H1 (cell line): Measurements from ENCODE around the gene CDYL2. TPM values are rescaled to one million over a fixed set of nuclear protein-coding genes. Genes with fewer than 3 reads are reported as not detected.

Experiments
- KDM4A ChIP-seq: IDR thresholded peaks from one replicate; pipeline ENCODE4 v1.7.1; 2012; ENCODE audit warnings: low read depth, mild to moderate bottlenecking, moderate library complexity, low read length, inconsistent platforms; ENCODE audit not compliant: severe bottlenecking
- MAFK ChIP-seq: IDR thresholded peaks from 2 replicates; pipeline ENCODE4 v1.6.1; 2012; ENCODE audit warnings: low read depth, mild to moderate bottlenecking, improper control_type of control experiment, low read length
- RAD21 ChIP-seq, 2 experiments: IDR thresholded peaks in 1 of 2; conservative IDR thresholded peaks in 1 of 2; 2 replicates each; pipeline ENCODE4 v1.6.1; 2011; ENCODE audit warnings: low read depth in 2 of 2, low read length in 2 of 2, improper control_type of control experiment in 1 of 2, inconsistent platforms in 1 of 2, mild to moderate bottlenecking in 1 of 2, moderate library complexity in 1 of 2
- SP2 ChIP-seq: IDR thresholded peaks from 2 replicates; pipeline ENCODE4 v1.6.1; 2012; ENCODE audit warnings: mild to moderate bottlenecking, low read length, inconsistent platforms
- polyA plus RNA-seq, 7 experiments: library from polyadenylated mRNA; depleted of rRNA in 3 of 7; stranded (reverse) in 5 of 7; unstranded in 2 of 7; fragments of >200 nt in 5 of 7; fragments of 200-250 nt in 2 of 7; gene quantifications; 1 replicate in 5 of 7; 2 replicates in 1 of 7; 4 replicates in 1 of 7; pipeline versions ENCODE4 v1.2.1 to v1.2.3, GENCODE V29; 2011 to 2013; ENCODE audit warnings: missing spikeins in 2 of 7, mixed read lengths in 2 of 7
- total RNA-seq: library from RNA; stranded (reverse); fragmentation: NEBNext Ultra II Directional; extraction: Animal tissue kit (Norgen Biotek cat#: 25700); gene quantifications from 2 replicates; pipeline ENCODE4 v1.2.1, GENCODE V29; 2021
- TF ChIP-seq, protein P1 (sequence below): fragments of 300-600 bp; sonication (generic); IDR thresholded peaks from 2 replicates; pipeline ENCODE4 v1.7.1; 2012; ENCODE audit warnings: low read length, moderate library complexity, mild to moderate bottlenecking, inconsistent platforms; ENCODE audit not compliant: insufficient replicate concordance

Gene CDYL2
- total and polyA plus RNA-seq, 2 of the 8 experiments (the other 6 are each of a cell fraction or from before 2014, with no cell fraction given): 0.33 to 5.3 TPM

DNA sequence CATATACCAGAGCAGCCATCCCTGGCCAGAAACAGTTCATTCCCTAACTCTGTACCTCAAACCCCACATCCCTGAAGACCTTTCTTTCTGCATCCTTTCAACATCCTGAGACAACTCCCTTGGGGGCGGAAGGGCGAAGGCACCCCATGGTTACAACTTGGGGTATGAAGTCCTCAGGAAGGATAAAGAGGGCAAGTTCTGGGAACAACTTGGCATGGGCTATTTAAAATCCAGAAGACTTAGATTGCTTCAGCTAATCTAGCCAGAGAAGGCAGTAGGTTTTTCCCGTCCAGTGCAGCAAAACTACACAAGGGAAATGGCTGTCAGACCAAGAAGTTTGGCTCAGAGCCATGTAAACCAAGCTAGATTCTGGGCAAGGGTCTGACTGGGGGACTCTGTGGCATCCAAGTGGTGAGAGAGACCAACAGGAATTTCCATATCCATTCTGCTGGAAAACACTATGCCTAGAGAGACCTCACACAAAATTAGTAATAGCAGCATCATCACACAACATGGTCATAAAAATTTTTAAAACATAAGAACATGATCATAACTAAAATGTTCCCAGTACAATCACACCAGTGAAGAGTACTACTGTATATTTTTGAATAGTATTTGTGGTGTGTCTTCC lies 113.2 kb downstream of the CDYL2 start (continued):
- TF ChIP-seq, protein P1, sequence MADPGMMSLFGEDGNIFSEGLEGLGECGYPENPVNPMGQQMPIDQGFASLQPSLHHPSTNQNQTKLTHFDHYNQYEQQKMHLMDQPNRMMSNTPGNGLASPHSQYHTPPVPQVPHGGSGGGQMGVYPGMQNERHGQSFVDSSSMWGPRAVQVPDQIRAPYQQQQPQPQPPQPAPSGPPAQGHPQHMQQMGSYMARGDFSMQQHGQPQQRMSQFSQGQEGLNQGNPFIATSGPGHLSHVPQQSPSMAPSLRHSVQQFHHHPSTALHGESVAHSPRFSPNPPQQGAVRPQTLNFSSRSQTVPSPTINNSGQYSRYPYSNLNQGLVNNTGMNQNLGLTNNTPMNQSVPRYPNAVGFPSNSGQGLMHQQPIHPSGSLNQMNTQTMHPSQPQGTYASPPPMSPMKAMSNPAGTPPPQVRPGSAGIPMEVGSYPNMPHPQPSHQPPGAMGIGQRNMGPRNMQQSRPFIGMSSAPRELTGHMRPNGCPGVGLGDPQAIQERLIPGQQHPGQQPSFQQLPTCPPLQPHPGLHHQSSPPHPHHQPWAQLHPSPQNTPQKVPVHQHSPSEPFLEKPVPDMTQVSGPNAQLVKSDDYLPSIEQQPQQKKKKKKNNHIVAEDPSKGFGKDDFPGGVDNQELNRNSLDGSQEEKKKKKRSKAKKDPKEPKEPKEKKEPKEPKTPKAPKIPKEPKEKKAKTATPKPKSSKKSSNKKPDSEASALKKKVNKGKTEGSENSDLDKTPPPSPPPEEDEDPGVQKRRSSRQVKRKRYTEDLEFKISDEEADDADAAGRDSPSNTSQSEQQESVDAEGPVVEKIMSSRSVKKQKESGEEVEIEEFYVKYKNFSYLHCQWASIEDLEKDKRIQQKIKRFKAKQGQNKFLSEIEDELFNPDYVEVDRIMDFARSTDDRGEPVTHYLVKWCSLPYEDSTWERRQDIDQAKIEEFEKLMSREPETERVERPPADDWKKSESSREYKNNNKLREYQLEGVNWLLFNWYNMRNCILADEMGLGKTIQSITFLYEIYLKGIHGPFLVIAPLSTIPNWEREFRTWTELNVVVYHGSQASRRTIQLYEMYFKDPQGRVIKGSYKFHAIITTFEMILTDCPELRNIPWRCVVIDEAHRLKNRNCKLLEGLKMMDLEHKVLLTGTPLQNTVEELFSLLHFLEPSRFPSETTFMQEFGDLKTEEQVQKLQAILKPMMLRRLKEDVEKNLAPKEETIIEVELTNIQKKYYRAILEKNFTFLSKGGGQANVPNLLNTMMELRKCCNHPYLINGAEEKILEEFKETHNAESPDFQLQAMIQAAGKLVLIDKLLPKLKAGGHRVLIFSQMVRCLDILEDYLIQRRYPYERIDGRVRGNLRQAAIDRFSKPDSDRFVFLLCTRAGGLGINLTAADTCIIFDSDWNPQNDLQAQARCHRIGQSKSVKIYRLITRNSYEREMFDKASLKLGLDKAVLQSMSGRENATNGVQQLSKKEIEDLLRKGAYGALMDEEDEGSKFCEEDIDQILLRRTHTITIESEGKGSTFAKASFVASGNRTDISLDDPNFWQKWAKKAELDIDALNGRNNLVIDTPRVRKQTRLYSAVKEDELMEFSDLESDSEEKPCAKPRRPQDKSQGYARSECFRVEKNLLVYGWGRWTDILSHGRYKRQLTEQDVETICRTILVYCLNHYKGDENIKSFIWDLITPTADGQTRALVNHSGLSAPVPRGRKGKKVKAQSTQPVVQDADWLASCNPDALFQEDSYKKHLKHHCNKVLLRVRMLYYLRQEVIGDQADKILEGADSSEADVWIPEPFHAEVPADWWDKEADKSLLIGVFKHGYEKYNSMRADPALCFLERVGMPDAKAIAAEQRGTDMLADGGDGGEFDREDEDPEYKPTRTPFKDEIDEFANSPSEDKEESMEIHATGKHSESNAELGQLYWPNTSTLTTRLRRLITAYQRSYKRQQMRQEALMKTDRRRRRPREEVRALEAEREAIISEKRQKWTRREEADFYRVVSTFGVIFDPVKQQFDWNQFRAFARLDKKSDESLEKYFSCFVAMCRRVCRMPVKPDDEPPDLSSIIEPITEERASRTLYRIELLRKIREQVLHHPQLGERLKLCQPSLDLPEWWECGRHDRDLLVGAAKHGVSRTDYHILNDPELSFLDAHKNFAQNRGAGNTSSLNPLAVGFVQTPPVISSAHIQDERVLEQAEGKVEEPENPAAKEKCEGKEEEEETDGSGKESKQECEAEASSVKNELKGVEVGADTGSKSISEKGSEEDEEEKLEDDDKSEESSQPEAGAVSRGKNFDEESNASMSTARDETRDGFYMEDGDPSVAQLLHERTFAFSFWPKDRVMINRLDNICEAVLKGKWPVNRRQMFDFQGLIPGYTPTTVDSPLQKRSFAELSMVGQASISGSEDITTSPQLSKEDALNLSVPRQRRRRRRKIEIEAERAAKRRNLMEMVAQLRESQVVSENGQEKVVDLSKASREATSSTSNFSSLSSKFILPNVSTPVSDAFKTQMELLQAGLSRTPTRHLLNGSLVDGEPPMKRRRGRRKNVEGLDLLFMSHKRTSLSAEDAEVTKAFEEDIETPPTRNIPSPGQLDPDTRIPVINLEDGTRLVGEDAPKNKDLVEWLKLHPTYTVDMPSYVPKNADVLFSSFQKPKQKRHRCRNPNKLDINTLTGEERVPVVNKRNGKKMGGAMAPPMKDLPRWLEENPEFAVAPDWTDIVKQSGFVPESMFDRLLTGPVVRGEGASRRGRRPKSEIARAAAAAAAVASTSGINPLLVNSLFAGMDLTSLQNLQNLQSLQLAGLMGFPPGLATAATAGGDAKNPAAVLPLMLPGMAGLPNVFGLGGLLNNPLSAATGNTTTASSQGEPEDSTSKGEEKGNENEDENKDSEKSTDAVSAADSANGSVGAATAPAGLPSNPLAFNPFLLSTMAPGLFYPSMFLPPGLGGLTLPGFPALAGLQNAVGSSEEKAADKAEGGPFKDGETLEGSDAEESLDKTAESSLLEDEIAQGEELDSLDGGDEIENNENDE: no peak
- TF ChIP-seq MAFK (no peak), KDM4A (no peak), SP2 (no peak), RAD21 (IDR thresholded peaks at IDR 0.05 in 1 of 2, conservative IDR thresholded peaks at IDR 0.05 in 1 of 2; ENCODE audit: low read depth in 2 of 2, low read length in 2 of 2) (no peak)
